Mesothelial cell of epicardium (in vitro differentiated cells): ENCODE results near the gene GP2. TPM values are rescaled to one million over a fixed set of nuclear protein-coding genes. Genes with fewer than 3 reads are reported as not detected.

Experiments
- DNase-seq, 2 experiments: peaks; one replicate each; pipeline ENCODE4 v3.0.0; 2021; ENCODE audit warnings: low spot score in 2 of 2; ENCODE audit not compliant: unreplicated experiment in 2 of 2
- H3K27ac Mint-ChIP-seq: 2 replicates; pipeline ENCODE4 v1.8.0; 2021; ENCODE audit warnings: mixed read lengths
- H3K27me3 Mint-ChIP-seq: 2 replicates; pipeline ENCODE4 v1.8.0; 2021; ENCODE audit warnings: low read depth, mixed read lengths
- H3K36me3 Mint-ChIP-seq: 2 replicates; pipeline ENCODE4 v1.8.0; 2021; ENCODE audit warnings: mixed read lengths
- H3K4me1 Mint-ChIP-seq: 2 replicates; pipeline ENCODE4 v1.8.0; 2021; ENCODE audit warnings: mixed read lengths
- H3K4me3 Mint-ChIP-seq: 2 replicates; pipeline ENCODE4 v1.8.0; 2021; ENCODE audit warnings: mild to moderate bottlenecking, moderate library complexity, mixed read lengths
- H3K9me3 Mint-ChIP-seq: 2 replicates; pipeline ENCODE4 v1.8.0; 2021; ENCODE audit warnings: mixed read lengths
- CTCF ChIP-seq: fragments of 200-600 bp; sonication (generic); IDR thresholded peaks from one replicate; pipeline ENCODE4 v1.5.0; 2021; ENCODE audit warnings: antibody characterized with exemption; ENCODE audit not compliant: unreplicated experiment
- total RNA-seq: library from RNA; stranded (reverse); gene quantifications from 3 replicates; pipeline ENCODE4 v1.2.1, GENCODE V29; 2021

GP2 gene
- total RNA-seq, 1 donor from 2014 or later, result not detected

- H3K27me3 Mint-ChIP-seq, result peaks cover 16% of the 10 kb centered on the region
- no peak overlapping the region for H3K4me3 Mint-ChIP-seq
- H3K27ac Mint-ChIP-seq, result no peak overlapping the region
- TF ChIP-seq CTCF, result no peak
- H3K36me3 Mint-ChIP-seq, result no peaks in the 10 kb centered on the region
- H3K4me1 Mint-ChIP-seq, result no peaks in the 10 kb centered on the region
- no peak for DNase-seq
- H3K9me3 Mint-ChIP-seq, result no peaks in the 10 kb centered on the region
Observed at GRCh38 chr16:20307791-20308190, 19.5 kb downstream of the GP2 start.

- Mint-ChIP-seq H3K27ac (no peak overlapping the region), H3K36me3 (no peaks in the 10 kb centered on the region), H3K27me3 (peaks cover 16% of the 10 kb centered on the region), H3K4me1 (no peaks in the 10 kb centered on the region), H3K4me3 (no peak overlapping the region), H3K9me3 (no peaks in the 10 kb centered on the region)
- TF ChIP-seq CTCF, result no peak
- no peak for DNase-seq
Observed at GRCh38 chr16:20307240-20307671, 20.1 kb downstream of the GP2 start.

- TF ChIP-seq CTCF, result no peak
- no peak overlapping the region for H3K27ac Mint-ChIP-seq
- H3K27me3 Mint-ChIP-seq, result peaks cover 19% of the 10 kb centered on the region
- no peaks in the 10 kb centered on the region for H3K4me1 Mint-ChIP-seq
- no peak for DNase-seq
- H3K4me3 Mint-ChIP-seq, result no peak overlapping the region
- no peaks in the 10 kb centered on the region for H3K9me3 Mint-ChIP-seq
- no peaks in the 10 kb centered on the region for H3K36me3 Mint-ChIP-seq
Observed at GRCh38 chr16:20306401-20306800, 20.9 kb downstream of the GP2 start.

- Mint-ChIP-seq H3K9me3 (no peaks in the 10 kb centered on the region), H3K36me3 (no peaks in the 10 kb centered on the region), H3K4me1 (no peaks in the 10 kb centered on the region), H3K27ac (no peak overlapping the region), H3K27me3 (peaks cover 29% of the 10 kb centered on the region), H3K4me3 (no peak overlapping the region)
- no peak for DNase-seq
- TF ChIP-seq CTCF, result no peak
Observed at GRCh38 chr16:20303012-20303411, 24.3 kb downstream of the GP2 start.

- H3K36me3 Mint-ChIP-seq, result no peaks in the 10 kb centered on the region
- no peak for DNase-seq
- no peak overlapping the region for H3K27ac Mint-ChIP-seq
- H3K27me3 Mint-ChIP-seq, result peaks cover 29% of the 10 kb centered on the region
- no peak overlapping the region for H3K4me3 Mint-ChIP-seq
- TF ChIP-seq CTCF, result no peak
- no peaks in the 10 kb centered on the region for H3K9me3 Mint-ChIP-seq
- H3K4me1 Mint-ChIP-seq, result no peaks in the 10 kb centered on the region
Observed at GRCh38 chr16:20302389-20302788, 24.9 kb downstream of the GP2 start.

GRCh38 chr16:20301840-20302239 lies 25.5 kb downstream of the GP2 start:
- no peak for TF ChIP-seq CTCF
- Mint-ChIP-seq H3K4me1 (no peaks in the 10 kb centered on the region), H3K4me3 (no peak overlapping the region), H3K9me3 (no peaks in the 10 kb centered on the region), H3K27me3 (peaks cover 28% of the 10 kb centered on the region), H3K36me3 (no peaks in the 10 kb centered on the region), H3K27ac (no peak overlapping the region)
- DNase-seq, result no peak
